WTC11 (cell line): ENCODE data around the gene SPATS2. TPM values are rescaled to one million over a fixed set of nuclear protein-coding genes. Genes with fewer than 3 reads are reported as not detected.

ENCODE experiments used
- CREM ChIP-seq: sonication (generic); formaldehyde crosslinking; IDR thresholded peaks from 2 replicates; pipeline ENCODE4 v1.8.1; 2022; ENCODE audit warnings: mild to moderate bottlenecking, missing genetic modification reagents, moderate library complexity
- GABPB1 ChIP-seq: sonication (generic); formaldehyde crosslinking; IDR thresholded peaks from 2 replicates; pipeline ENCODE4 v1.8.1; 2023; ENCODE audit warnings: mild to moderate bottlenecking, missing genetic modification reagents
- JUN ChIP-seq: sonication (generic); formaldehyde crosslinking; IDR thresholded peaks from 2 replicates; pipeline ENCODE4 v1.8.0; 2023; ENCODE audit warnings: mild to moderate bottlenecking, missing genetic modification reagents
- NR1H2 ChIP-seq: sonication (generic); formaldehyde crosslinking; IDR thresholded peaks from 2 replicates; pipeline ENCODE4 v1.9.0; 2021; ENCODE audit warnings: mild to moderate bottlenecking, moderate library complexity, missing genetic modification reagents
- SMAD3 ChIP-seq: sonication (generic); formaldehyde crosslinking; IDR thresholded peaks from 2 replicates; pipeline ENCODE4 v1.8.0; 2022; ENCODE audit warnings: missing genetic modification reagents, mild to moderate bottlenecking, borderline replicate concordance
- SP1 ChIP-seq: sonication (generic); formaldehyde crosslinking; conservative IDR thresholded peaks from 2 replicates; pipeline ENCODE4 v1.8.1; 2022; ENCODE audit warnings: missing genetic modification reagents
- TEAD4 ChIP-seq: sonication (generic); formaldehyde crosslinking; IDR thresholded peaks from 2 replicates; pipeline ENCODE4 v1.8.0; 2022; ENCODE audit warnings: mild to moderate bottlenecking, missing genetic modification reagents
- ZNF138 ChIP-seq: sonication (generic); formaldehyde crosslinking; conservative IDR thresholded peaks from 2 replicates; pipeline ENCODE4 v1.8.1; 2022; ENCODE audit warnings: mild to moderate bottlenecking, moderate library complexity, missing genetic modification reagents
- ZNF219 ChIP-seq: sonication (generic); formaldehyde crosslinking; IDR thresholded peaks from 2 replicates; pipeline ENCODE4 v1.8.0; 2023; ENCODE audit warnings: missing genetic modification reagents, mild to moderate bottlenecking, borderline replicate concordance
- total RNA-seq: library from RNA; stranded (reverse); gene quantifications from 3 replicates; pipeline ENCODE4 v1.2.3, GENCODE V29; 2021
- TF ChIP-seq, protein P1 (sequence below): sonication (generic); formaldehyde crosslinking; IDR thresholded peaks from 2 replicates; pipeline ENCODE4 v1.8.1; 2022; ENCODE audit warnings: mild to moderate bottlenecking, missing genetic modification reagents, moderate library complexity, borderline replicate concordance
- TF ChIP-seq, protein P2 (sequence below): fragments of 250-450 bp; sonication (Bioruptor Pico); IDR thresholded peaks from 2 replicates; pipeline ENCODE4 v1.9.0; 2021; ENCODE audit warnings: mild to moderate bottlenecking
- TF ChIP-seq, protein P3 (sequence below): sonication (generic); formaldehyde crosslinking; IDR thresholded peaks from 2 replicates; pipeline ENCODE4 v1.8.0; 2022; ENCODE audit warnings: mild to moderate bottlenecking, missing genetic modification reagents
- TF ChIP-seq, protein P4 (sequence below): sonication (generic); formaldehyde crosslinking; IDR thresholded peaks from 2 replicates; pipeline ENCODE4 v1.8.1; 2023; ENCODE audit warnings: mild to moderate bottlenecking, moderate library complexity, missing genetic modification reagents
- TF ChIP-seq, protein P5 (sequence below): sonication (generic); formaldehyde crosslinking; IDR thresholded peaks from 2 replicates; pipeline ENCODE4 v1.8.1; 2023; ENCODE audit warnings: mild to moderate bottlenecking, missing genetic modification reagents, moderate library complexity
- TF ChIP-seq, protein P6 (sequence below): sonication (generic); formaldehyde crosslinking; IDR thresholded peaks from 2 replicates; pipeline ENCODE4 v1.8.0; 2023; ENCODE audit warnings: missing genetic modification reagents, mild to moderate bottlenecking, borderline replicate concordance
- TF ChIP-seq, protein P7 (sequence below): sonication (generic); formaldehyde crosslinking; IDR thresholded peaks from 2 replicates; pipeline ENCODE4 v1.8.0; 2022; ENCODE audit warnings: mild to moderate bottlenecking, missing genetic modification reagents
- TF ChIP-seq, protein P8 (sequence below): sonication (generic); formaldehyde crosslinking; IDR thresholded peaks from 2 replicates; pipeline ENCODE4 v1.8.0; 2023; ENCODE audit warnings: missing genetic modification reagents

Gene SPATS2
- total RNA-seq, 1 experiment from 2014 or later = 25.9 TPM

DNA sequence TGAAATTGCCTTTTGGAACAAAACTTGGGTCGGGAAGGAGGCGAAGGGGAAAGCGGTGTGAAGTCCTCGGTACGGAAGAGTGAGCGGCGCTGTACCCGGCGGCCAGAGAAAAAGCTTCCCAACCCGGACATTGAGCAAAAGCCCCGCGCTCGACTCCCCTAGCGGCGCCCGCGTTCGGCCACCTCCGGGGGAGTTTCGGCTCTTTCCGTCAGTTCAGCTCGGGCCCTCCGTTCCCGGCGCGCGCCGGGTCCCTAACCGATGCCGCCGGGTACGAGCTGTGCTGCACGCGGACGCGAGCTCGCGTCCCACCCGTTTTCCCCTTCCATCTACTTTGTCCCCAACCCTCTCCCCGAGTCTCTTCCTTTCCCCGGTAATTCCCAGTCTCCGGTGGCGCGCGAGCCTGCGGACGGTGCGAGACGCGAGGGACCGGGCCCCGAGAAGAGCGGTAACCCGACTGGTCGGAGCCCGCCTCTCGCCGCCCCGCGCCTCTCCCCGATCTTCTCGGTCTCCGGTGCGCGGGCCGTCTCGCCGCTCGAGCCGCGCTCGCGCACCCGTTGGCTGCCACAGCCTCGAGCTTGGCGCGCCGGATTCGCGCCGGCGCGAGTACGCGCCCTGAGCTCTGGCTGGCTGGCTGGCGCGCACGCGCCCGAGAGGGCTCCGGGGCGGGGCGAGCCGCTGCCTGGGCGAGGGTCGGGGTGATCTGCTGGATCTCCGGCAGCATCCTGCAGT is 446 bp upstream of the SPATS2 start (continued):
- no peak for TF ChIP-seq ZNF138
- TF ChIP-seq, protein P1, sequence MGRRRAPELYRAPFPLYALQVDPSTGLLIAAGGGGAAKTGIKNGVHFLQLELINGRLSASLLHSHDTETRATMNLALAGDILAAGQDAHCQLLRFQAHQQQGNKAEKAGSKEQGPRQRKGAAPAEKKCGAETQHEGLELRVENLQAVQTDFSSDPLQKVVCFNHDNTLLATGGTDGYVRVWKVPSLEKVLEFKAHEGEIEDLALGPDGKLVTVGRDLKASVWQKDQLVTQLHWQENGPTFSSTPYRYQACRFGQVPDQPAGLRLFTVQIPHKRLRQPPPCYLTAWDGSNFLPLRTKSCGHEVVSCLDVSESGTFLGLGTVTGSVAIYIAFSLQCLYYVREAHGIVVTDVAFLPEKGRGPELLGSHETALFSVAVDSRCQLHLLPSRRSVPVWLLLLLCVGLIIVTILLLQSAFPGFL (CRISPR knock-in tag) = no peak
- TF ChIP-seq, protein P2, sequence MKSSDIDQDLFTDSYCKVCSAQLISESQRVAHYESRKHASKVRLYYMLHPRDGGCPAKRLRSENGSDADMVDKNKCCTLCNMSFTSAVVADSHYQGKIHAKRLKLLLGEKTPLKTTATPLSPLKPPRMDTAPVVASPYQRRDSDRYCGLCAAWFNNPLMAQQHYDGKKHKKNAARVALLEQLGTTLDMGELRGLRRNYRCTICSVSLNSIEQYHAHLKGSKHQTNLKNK (CRISPR knock-in tag) = peak; percentile 53; the same call in 1 of the 2 replicates
- TF ChIP-seq, protein P3, sequence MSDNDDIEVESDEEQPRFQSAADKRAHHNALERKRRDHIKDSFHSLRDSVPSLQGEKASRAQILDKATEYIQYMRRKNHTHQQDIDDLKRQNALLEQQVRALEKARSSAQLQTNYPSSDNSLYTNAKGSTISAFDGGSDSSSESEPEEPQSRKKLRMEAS (CRISPR knock-in tag) = peak; percentile 55; the same call in 1 of the 2 replicates
- TF ChIP-seq, protein P4, sequence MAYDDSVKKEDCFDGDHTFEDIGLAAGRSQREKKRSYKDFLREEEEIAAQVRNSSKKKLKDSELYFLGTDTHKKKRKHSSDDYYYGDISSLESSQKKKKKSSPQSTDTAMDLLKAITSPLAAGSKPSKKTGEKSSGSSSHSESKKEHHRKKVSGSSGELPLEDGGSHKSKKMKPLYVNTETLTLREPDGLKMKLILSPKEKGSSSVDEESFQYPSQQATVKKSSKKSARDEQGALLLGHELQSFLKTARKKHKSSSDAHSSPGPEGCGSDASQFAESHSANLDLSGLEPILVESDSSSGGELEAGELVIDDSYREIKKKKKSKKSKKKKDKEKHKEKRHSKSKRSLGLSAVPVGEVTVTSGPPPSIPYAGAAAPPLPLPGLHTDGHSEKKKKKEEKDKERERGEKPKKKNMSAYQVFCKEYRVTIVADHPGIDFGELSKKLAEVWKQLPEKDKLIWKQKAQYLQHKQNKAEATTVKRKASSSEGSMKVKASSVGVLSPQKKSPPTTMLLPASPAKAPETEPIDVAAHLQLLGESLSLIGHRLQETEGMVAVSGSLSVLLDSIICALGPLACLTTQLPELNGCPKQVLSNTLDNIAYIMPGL (CRISPR knock-in tag) = peak; percentile 91; the same call in 1 of the 2 replicates
- 0 out of 2 replicates have a peak, but pooled peaks have one; percentile 42 for TF ChIP-seq TEAD4 (CRISPR knock-in tag)
- TF ChIP-seq CREM (CRISPR knock-in tag) = peak; percentile 77; the same call in 1 of the 2 replicates
- TF ChIP-seq, protein P5, sequence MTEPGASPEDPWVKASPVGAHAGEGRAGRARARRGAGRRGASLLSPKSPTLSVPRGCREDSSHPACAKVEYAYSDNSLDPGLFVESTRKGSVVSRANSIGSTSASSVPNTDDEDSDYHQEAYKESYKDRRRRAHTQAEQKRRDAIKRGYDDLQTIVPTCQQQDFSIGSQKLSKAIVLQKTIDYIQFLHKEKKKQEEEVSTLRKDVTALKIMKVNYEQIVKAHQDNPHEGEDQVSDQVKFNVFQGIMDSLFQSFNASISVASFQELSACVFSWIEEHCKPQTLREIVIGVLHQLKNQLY = no peak
- TF ChIP-seq SP1 (CRISPR knock-in tag) = peak; percentile 73
- 0 out of 2 replicates have a peak, but pooled peaks have one; percentile 21 for TF ChIP-seq JUN (CRISPR knock-in tag)
- TF ChIP-seq ZNF219 (CRISPR knock-in tag) = 0 out of 2 replicates have a peak, but pooled peaks have one; percentile 47
- TF ChIP-seq, protein P6, sequence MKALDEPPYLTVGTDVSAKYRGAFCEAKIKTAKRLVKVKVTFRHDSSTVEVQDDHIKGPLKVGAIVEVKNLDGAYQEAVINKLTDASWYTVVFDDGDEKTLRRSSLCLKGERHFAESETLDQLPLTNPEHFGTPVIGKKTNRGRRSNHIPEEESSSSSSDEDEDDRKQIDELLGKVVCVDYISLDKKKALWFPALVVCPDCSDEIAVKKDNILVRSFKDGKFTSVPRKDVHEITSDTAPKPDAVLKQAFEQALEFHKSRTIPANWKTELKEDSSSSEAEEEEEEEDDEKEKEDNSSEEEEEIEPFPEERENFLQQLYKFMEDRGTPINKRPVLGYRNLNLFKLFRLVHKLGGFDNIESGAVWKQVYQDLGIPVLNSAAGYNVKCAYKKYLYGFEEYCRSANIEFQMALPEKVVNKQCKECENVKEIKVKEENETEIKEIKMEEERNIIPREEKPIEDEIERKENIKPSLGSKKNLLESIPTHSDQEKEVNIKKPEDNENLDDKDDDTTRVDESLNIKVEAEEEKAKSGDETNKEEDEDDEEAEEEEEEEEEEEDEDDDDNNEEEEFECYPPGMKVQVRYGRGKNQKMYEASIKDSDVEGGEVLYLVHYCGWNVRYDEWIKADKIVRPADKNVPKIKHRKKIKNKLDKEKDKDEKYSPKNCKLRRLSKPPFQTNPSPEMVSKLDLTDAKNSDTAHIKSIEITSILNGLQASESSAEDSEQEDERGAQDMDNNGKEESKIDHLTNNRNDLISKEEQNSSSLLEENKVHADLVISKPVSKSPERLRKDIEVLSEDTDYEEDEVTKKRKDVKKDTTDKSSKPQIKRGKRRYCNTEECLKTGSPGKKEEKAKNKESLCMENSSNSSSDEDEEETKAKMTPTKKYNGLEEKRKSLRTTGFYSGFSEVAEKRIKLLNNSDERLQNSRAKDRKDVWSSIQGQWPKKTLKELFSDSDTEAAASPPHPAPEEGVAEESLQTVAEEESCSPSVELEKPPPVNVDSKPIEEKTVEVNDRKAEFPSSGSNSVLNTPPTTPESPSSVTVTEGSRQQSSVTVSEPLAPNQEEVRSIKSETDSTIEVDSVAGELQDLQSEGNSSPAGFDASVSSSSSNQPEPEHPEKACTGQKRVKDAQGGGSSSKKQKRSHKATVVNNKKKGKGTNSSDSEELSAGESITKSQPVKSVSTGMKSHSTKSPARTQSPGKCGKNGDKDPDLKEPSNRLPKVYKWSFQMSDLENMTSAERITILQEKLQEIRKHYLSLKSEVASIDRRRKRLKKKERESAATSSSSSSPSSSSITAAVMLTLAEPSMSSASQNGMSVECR (CRISPR knock-in tag) = peak; percentile 63
- TF ChIP-seq GABPB1 (CRISPR knock-in tag) = 0 out of 2 replicates have a peak, but pooled peaks have one; percentile 21
- TF ChIP-seq, protein P7, sequence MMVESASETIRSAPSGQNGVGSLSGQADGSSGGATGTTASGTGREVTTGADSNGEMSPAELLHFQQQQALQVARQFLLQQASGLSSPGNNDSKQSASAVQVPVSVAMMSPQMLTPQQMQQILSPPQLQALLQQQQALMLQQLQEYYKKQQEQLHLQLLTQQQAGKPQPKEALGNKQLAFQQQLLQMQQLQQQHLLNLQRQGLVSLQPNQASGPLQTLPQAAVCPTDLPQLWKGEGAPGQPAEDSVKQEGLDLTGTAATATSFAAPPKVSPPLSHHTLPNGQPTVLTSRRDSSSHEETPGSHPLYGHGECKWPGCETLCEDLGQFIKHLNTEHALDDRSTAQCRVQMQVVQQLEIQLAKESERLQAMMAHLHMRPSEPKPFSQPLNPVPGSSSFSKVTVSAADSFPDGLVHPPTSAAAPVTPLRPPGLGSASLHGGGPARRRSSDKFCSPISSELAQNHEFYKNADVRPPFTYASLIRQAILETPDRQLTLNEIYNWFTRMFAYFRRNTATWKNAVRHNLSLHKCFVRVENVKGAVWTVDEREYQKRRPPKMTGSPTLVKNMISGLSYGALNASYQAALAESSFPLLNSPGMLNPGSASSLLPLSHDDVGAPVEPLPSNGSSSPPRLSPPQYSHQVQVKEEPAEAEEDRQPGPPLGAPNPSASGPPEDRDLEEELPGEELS (CRISPR knock-in tag) = peak; percentile 27; the same call in 1 of the 2 replicates
- TF ChIP-seq, protein P8, sequence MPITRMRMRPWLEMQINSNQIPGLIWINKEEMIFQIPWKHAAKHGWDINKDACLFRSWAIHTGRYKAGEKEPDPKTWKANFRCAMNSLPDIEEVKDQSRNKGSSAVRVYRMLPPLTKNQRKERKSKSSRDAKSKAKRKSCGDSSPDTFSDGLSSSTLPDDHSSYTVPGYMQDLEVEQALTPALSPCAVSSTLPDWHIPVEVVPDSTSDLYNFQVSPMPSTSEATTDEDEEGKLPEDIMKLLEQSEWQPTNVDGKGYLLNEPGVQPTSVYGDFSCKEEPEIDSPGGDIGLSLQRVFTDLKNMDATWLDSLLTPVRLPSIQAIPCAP = 0 out of 2 replicates have a peak, but pooled peaks have one; percentile 48
- TF ChIP-seq SMAD3 (CRISPR knock-in tag) = no peak
- no peak for TF ChIP-seq NR1H2 (CRISPR knock-in tag)
